Activated CD4-positive, alpha-beta T cell treated with anti-CD3 and anti-CD28 coated beads for 36 hours (primary cell): ENCODE data around the gene SLC24A3. TPM values are rescaled to one million over a fixed set of nuclear protein-coding genes. Genes with fewer than 3 reads are reported as not detected.

Source experiments
- ATAC-seq: fragments of 200-7000 bp; cut with Tn5 transposase; one replicate; pipeline ENCODE4 v1.10.0; 2021; ENCODE audit warnings: mild to moderate bottlenecking, moderate library complexity
- CTCF ChIA-PET: fragments of 350-600 bp; sonication (Branson Sonifier 250); formaldehyde crosslinking; loops from one replicate; lab custom pipeline; 2021; ENCODE audit warnings: antibody characterized with exemption; lab: Charles Lee
- POLR2A ChIA-PET: fragments of 350-600 bp; sonication (Branson Sonifier 250); formaldehyde crosslinking; loops from one replicate; lab custom pipeline; 2021; ENCODE audit warnings: antibody characterized with exemption, inconsistent platforms; lab: Charles Lee
- DNase-seq: peaks from one replicate; pipeline ENCODE4 v3.0.0-alpha.2; 2020
- H3K27ac Mint-ChIP-seq: one replicate; pipeline ENCODE4 v1.8.0; 2021; ENCODE audit warnings: mixed read lengths
- H3K27me3 Mint-ChIP-seq: one replicate; pipeline ENCODE4 v1.8.0; 2021; ENCODE audit warnings: mixed read lengths
- H3K36me3 Mint-ChIP-seq: one replicate; pipeline ENCODE4 v1.8.0; 2021; ENCODE audit warnings: low read depth, mixed read lengths
- H3K4me1 Mint-ChIP-seq: one replicate; pipeline ENCODE4 v1.8.0; 2021; ENCODE audit warnings: mixed read lengths
- H3K4me3 Mint-ChIP-seq: one replicate; pipeline ENCODE4 v1.8.0; 2021; ENCODE audit warnings: mild to moderate bottlenecking, moderate library complexity, mixed read lengths
- H3K9me3 Mint-ChIP-seq: one replicate; pipeline ENCODE4 v1.8.0; 2021; ENCODE audit warnings: low read depth, mixed read lengths
- intact Hi-C, 2 experiments: fragments of 100-400 bp; cut with DNase I in 1 of 2; cut with micrococcal nuclease in 1 of 2; formaldehyde crosslinking; loops; one replicate each; pipeline versions ENCODE4 v1.14.2 to v1.15.1; 2022 to 2024; cut with DNase I, micrococcal nuclease
- total RNA-seq, 2 experiments: library from RNA; stranded (reverse); gene quantifications; one replicate each; pipeline ENCODE4 v1.2.3, GENCODE V29; 2021

SLC24A3 gene
- total RNA-seq, 2 experiments from 2014 or later, result not detected

- Mint-ChIP-seq H3K27me3 (no peaks in the 10 kb centered on the region), H3K36me3 (no peaks in the 10 kb centered on the region), H3K4me1 (no peaks in the 10 kb centered on the region), H3K9me3 (peaks cover 6% of the 10 kb centered on the region), H3K4me3 (no peak overlapping the region), H3K27ac (no peak overlapping the region)
- CTCF ChIA-PET, result no interaction called here
- intact Hi-C loops, result no loop called here
- ATAC-seq, result no peak
- DNase-seq, result no peak
- POLR2A ChIA-PET, result no interaction called here
Measured at GRCh38 chr20:19566226-19566945, 353.9 kb downstream of the SLC24A3 start.

GRCh38 chr20:19568128-19568527, 355.7 kb downstream of the SLC24A3 start:
- no peaks in the 10 kb centered on the region for H3K27me3 Mint-ChIP-seq
- no peak overlapping the region for H3K4me3 Mint-ChIP-seq
- ATAC-seq (no peak), DNase-seq (no peak)
- intact Hi-C loops, result no loop called here
- H3K36me3 Mint-ChIP-seq, result no peaks in the 10 kb centered on the region
- CTCF ChIA-PET, result no interaction called here
- peaks cover 6% of the 10 kb centered on the region for H3K9me3 Mint-ChIP-seq
- no peaks in the 10 kb centered on the region for H3K4me1 Mint-ChIP-seq
- no peak overlapping the region for H3K27ac Mint-ChIP-seq
- POLR2A ChIA-PET, result no interaction called here

- Mint-ChIP-seq H3K9me3 (peaks cover 6% of the 10 kb centered on the region), H3K36me3 (no peaks in the 10 kb centered on the region), H3K4me3 (no peak overlapping the region), H3K27me3 (no peaks in the 10 kb centered on the region), H3K4me1 (no peaks in the 10 kb centered on the region), H3K27ac (no peak overlapping the region)
- ATAC-seq (no peak), DNase-seq (no peak)
- CTCF ChIA-PET, result interaction anchor here (0.5 kb wide), 1 partner anchor 858 kb away, joined by 4 read pairs; no protein-coding TSS in a partner anchor
- POLR2A ChIA-PET, result no interaction called here
- intact Hi-C loops, result no loop called here
Measured at GRCh38 chr20:19571996-19572395, 359.6 kb downstream of the SLC24A3 start.

- Mint-ChIP-seq H3K4me3 (no peak overlapping the region), H3K4me1 (no peaks in the 10 kb centered on the region), H3K27me3 (no peaks in the 10 kb centered on the region), H3K27ac (no peak overlapping the region), H3K9me3 (no peaks in the 10 kb centered on the region), H3K36me3 (no peaks in the 10 kb centered on the region)
- POLR2A ChIA-PET, result no interaction called here
- CTCF ChIA-PET, result no interaction called here
- ATAC-seq (no peak), DNase-seq (no peak)
- intact Hi-C loops, result no loop called here
Measured at GRCh38 chr20:19577692-19578091, 365.2 kb downstream of the SLC24A3 start.

GRCh38 chr20:19582782-19583181, 370.3 kb downstream of the SLC24A3 start:
- ChIA-PET CTCF (interaction anchor here (3.0 kb wide), 1 partner anchor 377 kb away, joined by 19 read pairs; no protein-coding TSS in a partner anchor), POLR2A (no interaction called here)
- intact Hi-C loops, result loop anchor here (1.0 kb wide), 1 partner anchor 376 kb away; no protein-coding TSS in a partner anchor
- Mint-ChIP-seq H3K9me3 (no peaks in the 10 kb centered on the region), H3K4me3 (no peak overlapping the region), H3K4me1 (no peaks in the 10 kb centered on the region), H3K36me3 (no peaks in the 10 kb centered on the region), H3K27ac (no peak overlapping the region), H3K27me3 (no peaks in the 10 kb centered on the region)
- no peak for ATAC-seq
- DNase-seq, result no peak

- H3K27me3 Mint-ChIP-seq, result no peaks in the 10 kb centered on the region
- no peak overlapping the region for H3K27ac Mint-ChIP-seq
- DNase-seq (peak; percentile 71), ATAC-seq (no peak)
- no peaks in the 10 kb centered on the region for H3K36me3 Mint-ChIP-seq
- POLR2A ChIA-PET, result no interaction called here
- H3K4me3 Mint-ChIP-seq, result no peak overlapping the region
- H3K9me3 Mint-ChIP-seq, result no peaks in the 10 kb centered on the region
- intact Hi-C loops, result loop anchor here (1.0 kb wide), 1 partner anchor 377 kb away; no protein-coding TSS in a partner anchor
- no peaks in the 10 kb centered on the region for H3K4me1 Mint-ChIP-seq
- CTCF ChIA-PET, result interaction anchor here (0.7 to 3.0 kb wide), 4 partner anchors 12 to 1824 kb away, joined by 3 to 19 read pairs (median 3); no protein-coding TSS in a partner anchor
Measured at GRCh38 chr20:19583532-19584175, 371.2 kb downstream of the SLC24A3 start.

- ATAC-seq, result no peak
- Mint-ChIP-seq H3K36me3 (no peaks in the 10 kb centered on the region), H3K27me3 (no peaks in the 10 kb centered on the region), H3K4me1 (no peaks in the 10 kb centered on the region), H3K27ac (no peak overlapping the region), H3K9me3 (no peaks in the 10 kb centered on the region), H3K4me3 (no peak overlapping the region)
- ChIA-PET CTCF (interaction anchor here (0.6 kb wide), 1 partner anchor 54 kb away, joined by 3 read pairs; no protein-coding TSS in a partner anchor), POLR2A (no interaction called here)
- no peak for DNase-seq
- intact Hi-C loops, result no loop called here
Measured at GRCh38 chr20:19588241-19588640, 375.8 kb downstream of the SLC24A3 start.

GRCh38 chr20:19588732-19589131, 376.3 kb downstream of the SLC24A3 start:
- intact Hi-C loops, result no loop called here
- Mint-ChIP-seq H3K4me3 (no peak overlapping the region), H3K27ac (no peak overlapping the region), H3K9me3 (no peaks in the 10 kb centered on the region), H3K27me3 (no peaks in the 10 kb centered on the region), H3K4me1 (no peaks in the 10 kb centered on the region), H3K36me3 (no peaks in the 10 kb centered on the region)
- ChIA-PET CTCF (interaction anchor here (0.6 kb wide), 1 partner anchor 53 kb away, joined by 3 read pairs; no protein-coding TSS in a partner anchor), POLR2A (no interaction called here)
- ATAC-seq (no peak), DNase-seq (no peak)

GRCh38 chr20:19589787-19590362, 377.4 kb downstream of the SLC24A3 start:
- H3K27me3 Mint-ChIP-seq, result no peaks in the 10 kb centered on the region
- no peak for DNase-seq
- ChIA-PET POLR2A (no interaction called here), CTCF (interaction anchor here (0.6 kb wide), 1 partner anchor 103 kb away, joined by 3 read pairs; no protein-coding TSS in a partner anchor)
- ATAC-seq, result no peak
- H3K27ac Mint-ChIP-seq, result no peak overlapping the region
- no peaks in the 10 kb centered on the region for H3K9me3 Mint-ChIP-seq
- H3K36me3 Mint-ChIP-seq, result no peaks in the 10 kb centered on the region
- H3K4me1 Mint-ChIP-seq, result no peaks in the 10 kb centered on the region
- intact Hi-C loops, result loop anchor here in 1 of 2 experiments (5.0 kb wide), 1 partner anchor 1703 kb away; no protein-coding TSS in a partner anchor
- H3K4me3 Mint-ChIP-seq, result no peak overlapping the region

GRCh38 chr20:19590382-19590781, 377.9 kb downstream of the SLC24A3 start:
- DNase-seq (no peak), ATAC-seq (no peak)
- no peaks in the 10 kb centered on the region for H3K36me3 Mint-ChIP-seq
- no peaks in the 10 kb centered on the region for H3K9me3 Mint-ChIP-seq
- ChIA-PET CTCF (no interaction called here), POLR2A (no interaction called here)
- H3K27ac Mint-ChIP-seq, result no peak overlapping the region
- H3K4me1 Mint-ChIP-seq, result no peaks in the 10 kb centered on the region
- H3K27me3 Mint-ChIP-seq, result no peaks in the 10 kb centered on the region
- no peak overlapping the region for H3K4me3 Mint-ChIP-seq
- intact Hi-C loops, result loop anchor here in 1 of 2 experiments (5.0 kb wide), 1 partner anchor 1703 kb away; no protein-coding TSS in a partner anchor

GRCh38 chr20:19593762-19594161, 381.3 kb downstream of the SLC24A3 start:
- ChIA-PET POLR2A (no interaction called here), CTCF (no interaction called here)
- ATAC-seq (no peak), DNase-seq (no peak)
- intact Hi-C loops, result loop anchor here in 1 of 2 experiments (5.0 kb wide), 1 partner anchor 1706 kb away; no protein-coding TSS in a partner anchor
- H3K9me3 Mint-ChIP-seq, result no peaks in the 10 kb centered on the region
- no peaks in the 10 kb centered on the region for H3K36me3 Mint-ChIP-seq
- H3K27me3 Mint-ChIP-seq, result peaks cover 5% of the 10 kb centered on the region
- H3K4me1 Mint-ChIP-seq, result no peaks in the 10 kb centered on the region
- H3K27ac Mint-ChIP-seq, result no peak overlapping the region
- no peak overlapping the region for H3K4me3 Mint-ChIP-seq
